ENCODE results near the gene DNAJC1. TPM values are rescaled to one million over a fixed set of nuclear protein-coding genes. Genes with fewer than 3 reads are reported as not detected.
"Not testable (repeated sequence)": the region's sequence is repeated elsewhere in the genome, so short reads cannot be mapped to it uniquely, and the experiment has no call there.

Gene DNAJC1
- total and polyA plus RNA-seq, 5 donors from 2014 or later = 12.9 to 27.5 (median 22.7) TPM

DNA sequence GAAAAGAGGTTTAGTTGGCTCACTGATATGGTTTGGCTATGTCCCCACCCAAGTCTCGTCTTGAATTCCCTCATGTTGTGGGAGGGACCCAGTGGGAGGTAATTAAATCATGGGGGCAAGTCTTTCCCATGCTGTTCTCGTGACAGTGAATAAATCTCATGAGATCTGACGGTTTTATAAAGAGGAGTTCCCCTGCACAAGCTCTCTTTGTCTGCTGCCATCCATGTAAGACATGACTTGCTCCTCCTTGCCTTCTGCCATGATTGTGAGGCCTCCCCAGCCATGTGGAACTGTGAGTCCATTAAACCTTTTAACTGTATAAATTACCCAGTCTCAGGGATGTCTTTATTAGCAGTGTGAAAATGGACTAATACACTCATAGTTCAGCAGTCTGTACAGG is 28.7 kb upstream of the DNAJC1 start:
- H3K36me3 ChIP-seq (ENCODE audit: control insufficient read depth, insufficient read depth, low read length); ATAC-seq (ENCODE audit: low read depth in 2 of 2); H3K4me1 Mint-ChIP-seq; H3K36me3 Mint-ChIP-seq; DNase-seq; H3K27ac Mint-ChIP-seq; H3K4me3 ChIP-seq (ENCODE audit: low read depth, low read length); H3K4me1 ChIP-seq (ENCODE audit: control insufficient read depth, insufficient read depth, low read length, poor library complexity, severe bottlenecking); H3K27ac ChIP-seq (ENCODE audit: insufficient read depth, low read length, poor library complexity, severe bottlenecking); H3K9me3 ChIP-seq (ENCODE audit: control insufficient read depth in 2 of 2, low read length in 2 of 2); H3K4me3 Mint-ChIP-seq: not testable (repeated sequence)
- H3K9me3 Mint-ChIP-seq = peaks cover 1 to 13% (median 5%) of the 10 kb centered on the region in 7 donors
- H3K27me3 ChIP-seq (ENCODE audit: control insufficient read depth, insufficient read depth, low read length) = peaks cover 21% of the 10 kb centered on the region
- H3K27me3 Mint-ChIP-seq = peaks cover 48% of the 10 kb centered on the region

DNA sequence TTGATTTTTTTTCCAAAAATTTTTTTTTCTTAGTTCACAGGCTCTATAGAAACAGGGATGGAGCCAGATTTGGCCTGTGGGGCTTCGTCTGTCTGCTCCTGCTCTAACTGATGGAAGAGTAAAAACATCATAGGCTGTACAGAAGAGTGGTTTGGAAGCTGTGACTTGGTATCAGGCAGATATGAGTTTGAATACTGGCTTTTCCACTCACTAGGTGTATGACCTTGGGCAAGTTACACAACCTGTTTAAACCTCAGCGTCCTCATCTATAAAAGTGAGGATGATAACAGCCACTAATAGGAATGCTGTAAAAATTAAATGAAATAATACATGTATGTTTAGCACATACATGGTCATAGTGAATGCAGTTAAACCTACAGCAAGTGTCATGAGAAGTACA is 26.9 kb upstream of the DNAJC1 start:
- Histone ChIP-seq H3K36me3 (ENCODE audit: control insufficient read depth, insufficient read depth, low read length) (no peaks in the 10 kb centered on the region), H3K4me3 (ENCODE audit: low read depth, low read length) (no peak overlapping the region), H3K4me1 (ENCODE audit: control insufficient read depth, insufficient read depth, low read length, poor library complexity, severe bottlenecking) (no peaks in the 10 kb centered on the region), H3K9me3 (ENCODE audit: control insufficient read depth in 2 of 2, low read length in 2 of 2) (peaks cover 0 to under 1% of the 10 kb centered on the region in 2 experiments), H3K27me3 (ENCODE audit: control insufficient read depth, insufficient read depth, low read length) (peaks cover 18% of the 10 kb centered on the region), H3K27ac (ENCODE audit: insufficient read depth, low read length, poor library complexity, severe bottlenecking) (no peak overlapping the region)
- no peak overlapping the region for H3K27ac Mint-ChIP-seq
- peaks cover 0 to 10% (median 4%) of the 10 kb centered on the region in 4 donors for H3K4me1 Mint-ChIP-seq
- DNase-seq (no peak), ATAC-seq (ENCODE audit: low read depth in 2 of 2) (no peak)
- H3K36me3 Mint-ChIP-seq = peaks cover 5% of the 10 kb centered on the region
- peaks cover 0 to 11% (median 2%) of the 10 kb centered on the region in 7 donors for H3K9me3 Mint-ChIP-seq
- H3K27me3 Mint-ChIP-seq = peaks cover 30% of the 10 kb centered on the region
- H3K4me3 Mint-ChIP-seq = no peak overlapping the region

DNA sequence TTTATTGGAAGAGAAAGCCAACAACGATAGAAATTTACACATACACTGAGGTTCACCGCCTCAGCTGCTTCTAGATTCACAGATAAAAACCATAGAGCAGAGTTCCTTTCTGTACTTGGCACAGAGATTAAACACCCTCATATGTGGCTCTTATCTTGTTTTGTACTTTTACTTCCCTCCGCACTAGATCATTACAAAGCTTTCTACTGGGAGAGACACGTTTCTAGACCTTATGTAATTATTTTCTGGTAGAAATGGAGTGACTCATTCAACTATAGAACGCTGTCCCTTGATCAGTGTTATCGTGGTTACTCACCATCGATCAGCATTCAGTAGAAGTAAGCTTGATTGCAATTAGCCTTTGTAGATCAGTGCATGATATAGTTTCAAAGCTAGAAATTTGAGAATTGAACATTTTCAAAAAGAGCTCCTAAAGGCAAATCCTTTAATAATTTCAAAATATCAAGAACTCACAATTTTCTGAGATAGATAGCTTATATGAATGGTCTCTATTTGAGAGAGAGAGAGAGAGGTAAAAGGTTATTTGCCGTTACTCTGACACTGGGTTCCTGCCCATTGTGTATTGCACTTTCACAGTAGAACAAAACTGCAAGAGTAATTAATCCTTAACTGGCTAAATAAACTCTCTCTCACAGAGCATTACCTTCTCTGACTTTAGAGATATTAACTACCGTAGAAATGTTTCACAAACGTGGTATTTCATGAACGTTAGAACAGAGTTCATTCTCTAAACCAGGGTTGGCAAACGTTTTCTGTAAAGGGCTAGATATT is 26.1 kb upstream of the DNAJC1 start:
- Mint-ChIP-seq H3K9me3 (peaks cover 0 to 7% (median 2%) of the 10 kb centered on the region in 7 donors), H3K27ac (no peak overlapping the region), H3K4me3 (peak overlapping the region in 1 of 4 donors; percentile 4), H3K4me1 (peaks cover 0 to 10% (median 4%) of the 10 kb centered on the region in 4 donors), H3K27me3 (peaks cover 24% of the 10 kb centered on the region), H3K36me3 (no peaks in the 10 kb centered on the region)
- Histone ChIP-seq H3K27me3 (ENCODE audit: control insufficient read depth, insufficient read depth, low read length) (peaks cover 18% of the 10 kb centered on the region), H3K9me3 (ENCODE audit: control insufficient read depth in 2 of 2, low read length in 2 of 2) (no peaks in the 10 kb centered on the region), H3K4me1 (ENCODE audit: control insufficient read depth, insufficient read depth, low read length, poor library complexity, severe bottlenecking) (no peaks in the 10 kb centered on the region), H3K36me3 (ENCODE audit: control insufficient read depth, insufficient read depth, low read length) (no peaks in the 10 kb centered on the region), H3K27ac (ENCODE audit: insufficient read depth, low read length, poor library complexity, severe bottlenecking) (no peak overlapping the region), H3K4me3 (ENCODE audit: low read depth, low read length) (no peak overlapping the region)
- ATAC-seq (ENCODE audit: low read depth in 2 of 2) = peak; percentile 60 to 74
- peak in 2 of 3 donors; percentile 12 to 14 for DNase-seq

DNA sequence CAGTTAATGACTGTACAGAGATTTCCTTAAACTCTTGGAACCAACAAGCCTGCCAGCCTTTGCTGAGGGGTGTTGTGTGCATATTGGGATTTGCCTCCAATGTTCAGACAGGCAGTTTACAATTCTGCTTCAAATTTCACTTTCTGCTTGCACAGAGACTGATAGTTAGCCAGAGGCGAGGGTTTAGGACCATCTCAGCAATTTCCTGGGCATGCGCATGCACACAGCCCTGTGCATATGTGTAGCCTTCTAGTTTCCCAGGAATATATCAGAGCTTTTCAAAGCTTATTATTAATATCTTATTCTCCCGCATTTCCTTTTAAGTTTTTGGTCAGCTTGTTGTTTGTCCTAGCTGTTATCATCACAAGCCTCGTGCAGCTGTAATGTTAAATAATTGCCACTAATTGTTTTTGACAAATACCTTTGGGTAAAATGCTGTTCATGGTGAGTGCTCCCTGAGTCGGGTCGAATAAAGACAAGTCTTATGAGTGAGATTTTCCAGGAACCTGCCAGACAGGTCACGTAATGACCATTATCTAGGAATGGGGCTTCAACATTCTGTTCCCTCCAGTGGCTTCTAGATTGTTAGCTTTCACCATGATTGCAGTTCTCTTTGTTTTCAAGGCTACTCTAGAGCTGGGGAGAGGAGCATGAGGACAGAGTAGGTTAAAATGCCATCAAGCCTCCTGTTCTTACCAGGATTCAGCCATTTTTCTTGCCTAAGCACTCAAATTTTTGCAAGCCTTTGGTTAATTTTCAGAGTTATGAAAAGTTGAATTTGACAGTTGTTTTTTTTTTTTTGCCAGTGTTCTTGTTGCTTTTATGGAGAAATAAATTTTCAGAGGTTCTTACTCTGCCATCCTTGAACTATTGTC is 24.1 kb upstream of the DNAJC1 start:
- Mint-ChIP-seq H3K36me3 (no peaks in the 10 kb centered on the region), H3K27me3 (peaks cover 21% of the 10 kb centered on the region), H3K4me3 (no peak overlapping the region), H3K9me3 (peaks cover 0 to 4% (median 2%) of the 10 kb centered on the region in 7 donors), H3K4me1 (peaks cover 8 to 19% (median 10%) of the 10 kb centered on the region in 4 donors), H3K27ac (no peak overlapping the region)
- no peaks in the 10 kb centered on the region for H3K9me3 ChIP-seq (ENCODE audit: control insufficient read depth in 2 of 2, low read length in 2 of 2)
- peaks cover 18% of the 10 kb centered on the region for H3K27me3 ChIP-seq (ENCODE audit: control insufficient read depth, insufficient read depth, low read length)
- no peak for DNase-seq
- H3K27ac ChIP-seq (ENCODE audit: insufficient read depth, low read length, poor library complexity, severe bottlenecking) = no peak overlapping the region
- ATAC-seq (ENCODE audit: low read depth in 2 of 2) = no peak
- H3K36me3 ChIP-seq (ENCODE audit: control insufficient read depth, insufficient read depth, low read length) = no peaks in the 10 kb centered on the region
- H3K4me3 ChIP-seq (ENCODE audit: low read depth, low read length) = no peak overlapping the region
- peaks cover 7% of the 10 kb centered on the region for H3K4me1 ChIP-seq (ENCODE audit: control insufficient read depth, insufficient read depth, low read length, poor library complexity, severe bottlenecking)

DNA sequence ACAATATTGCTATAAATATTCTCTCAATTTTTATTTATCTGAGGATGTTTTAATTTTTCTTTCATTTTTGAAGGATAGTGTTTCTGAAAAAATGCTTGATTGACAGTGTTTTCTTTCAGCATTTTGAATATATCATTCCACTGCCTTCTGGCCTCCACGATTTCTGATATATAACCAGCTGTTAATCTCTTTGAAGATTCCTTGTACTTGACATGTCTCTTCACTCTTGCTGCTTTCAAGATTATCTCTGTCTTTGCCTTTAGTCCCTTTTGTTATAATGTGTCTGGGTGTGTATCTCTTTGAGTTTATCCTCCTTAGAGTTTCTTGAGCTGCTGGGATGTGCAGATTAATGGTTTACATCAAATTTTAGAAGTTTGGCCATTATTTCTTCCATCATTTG is 22.8 kb upstream of the DNAJC1 start:
- ATAC-seq (ENCODE audit: low read depth in 2 of 2) (no peak), DNase-seq (no peak)
- Histone ChIP-seq H3K9me3 (ENCODE audit: control insufficient read depth in 2 of 2, low read length in 2 of 2) (no peaks in the 10 kb centered on the region), H3K4me3 (ENCODE audit: low read depth, low read length) (no peak overlapping the region), H3K36me3 (ENCODE audit: control insufficient read depth, insufficient read depth, low read length) (no peaks in the 10 kb centered on the region), H3K27ac (ENCODE audit: insufficient read depth, low read length, poor library complexity, severe bottlenecking) (no peak overlapping the region), H3K27me3 (ENCODE audit: control insufficient read depth, insufficient read depth, low read length) (peaks cover 18% of the 10 kb centered on the region), H3K4me1 (ENCODE audit: control insufficient read depth, insufficient read depth, low read length, poor library complexity, severe bottlenecking) (peaks cover 15% of the 10 kb centered on the region)
- H3K36me3 Mint-ChIP-seq = no peaks in the 10 kb centered on the region
- no peak overlapping the region for H3K27ac Mint-ChIP-seq
- H3K4me3 Mint-ChIP-seq = no peak overlapping the region
- H3K9me3 Mint-ChIP-seq = peaks cover 0 to 3% (median 1%) of the 10 kb centered on the region in 7 donors
- peaks cover 14 to 28% (median 17%) of the 10 kb centered on the region in 4 donors for H3K4me1 Mint-ChIP-seq
- peaks cover 18% of the 10 kb centered on the region for H3K27me3 Mint-ChIP-seq

DNA sequence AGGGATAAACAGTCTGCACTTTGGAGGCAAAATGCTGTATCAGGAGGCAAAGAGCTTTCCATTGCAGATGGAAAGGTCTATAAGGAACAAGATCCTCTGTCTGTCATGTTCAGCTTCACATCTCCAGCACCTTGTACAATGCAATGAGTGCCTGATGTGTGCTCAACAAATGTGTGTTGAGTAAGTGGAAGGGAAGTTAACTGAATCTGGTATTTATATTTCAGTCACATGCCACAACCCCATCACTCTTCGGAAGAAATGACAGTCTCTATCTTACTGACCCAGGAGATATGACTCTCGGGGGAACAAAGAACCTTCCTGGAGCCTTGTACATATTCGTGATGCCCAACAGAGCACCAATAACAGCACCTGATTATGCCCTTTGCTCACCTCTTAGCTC is 20.0 kb upstream of the DNAJC1 start:
- Mint-ChIP-seq H3K4me3 (peak overlapping the region in 2 of 4 donors; percentile 82 to 90), H3K4me1 (peaks cover 10 to 18% (median 15%) of the 10 kb centered on the region in 4 donors), H3K36me3 (no peaks in the 10 kb centered on the region), H3K9me3 (peaks cover 0 to 3% (median 1%) of the 10 kb centered on the region in 7 donors), H3K27ac (peak overlapping the region; percentile 89 to 94 (median 89)), H3K27me3 (peaks cover 9% of the 10 kb centered on the region)
- H3K36me3 ChIP-seq (ENCODE audit: control insufficient read depth, insufficient read depth, low read length) = no peaks in the 10 kb centered on the region
- no peak overlapping the region for H3K4me3 ChIP-seq (ENCODE audit: low read depth, low read length)
- no peaks in the 10 kb centered on the region for H3K9me3 ChIP-seq (ENCODE audit: control insufficient read depth in 2 of 2, low read length in 2 of 2)
- H3K27ac ChIP-seq (ENCODE audit: insufficient read depth, low read length, poor library complexity, severe bottlenecking) = no peak overlapping the region
- DNase-seq = no peak
- peaks cover 15% of the 10 kb centered on the region for H3K4me1 ChIP-seq (ENCODE audit: control insufficient read depth, insufficient read depth, low read length, poor library complexity, severe bottlenecking)
- no peak for ATAC-seq (ENCODE audit: low read depth in 2 of 2)
- H3K27me3 ChIP-seq (ENCODE audit: control insufficient read depth, insufficient read depth, low read length) = peaks cover 8% of the 10 kb centered on the region

DNA sequence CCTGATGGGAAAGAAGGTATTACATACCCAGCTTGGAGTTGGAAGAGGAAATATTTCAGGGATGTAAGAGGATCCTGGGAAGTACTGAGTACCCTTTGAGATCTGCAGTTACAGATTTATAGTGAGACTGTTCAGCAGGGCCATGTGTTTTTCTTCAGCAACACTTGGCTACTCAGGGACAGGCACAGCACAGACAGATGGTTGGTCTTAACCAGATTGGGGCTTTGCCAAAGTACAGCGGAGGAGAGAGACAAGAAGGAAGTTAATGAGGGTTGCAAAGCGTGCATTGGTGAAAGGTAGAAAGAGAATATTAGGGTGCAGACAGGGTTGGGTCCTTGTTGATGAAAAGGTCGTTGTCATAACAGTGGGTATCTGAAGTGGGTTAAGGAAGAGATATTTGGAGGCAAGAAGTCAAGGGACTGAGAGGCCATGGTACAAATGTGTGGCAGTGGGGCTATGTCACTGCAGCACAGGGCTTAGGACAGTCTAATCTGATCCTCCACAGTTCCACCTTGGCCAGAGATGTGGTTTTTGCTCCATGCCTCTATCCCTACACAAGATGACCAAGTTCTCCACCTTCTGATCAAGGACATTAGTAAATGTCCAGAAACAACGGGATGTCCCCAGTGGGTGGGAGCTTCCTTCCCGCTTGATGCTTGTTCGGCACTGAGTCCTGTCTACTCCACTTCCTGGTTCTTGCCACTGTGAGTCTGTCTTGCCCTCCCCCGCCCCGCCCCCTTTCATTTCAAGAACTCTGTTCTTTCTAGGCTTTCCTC is 18.9 kb upstream of the DNAJC1 start:
- H3K36me3 ChIP-seq (ENCODE audit: control insufficient read depth, insufficient read depth, low read length) = no peaks in the 10 kb centered on the region
- peak overlapping the region; percentile 89 to 94 (median 89) for H3K27ac Mint-ChIP-seq
- H3K4me1 ChIP-seq (ENCODE audit: control insufficient read depth, insufficient read depth, low read length, poor library complexity, severe bottlenecking) = peaks cover 15% of the 10 kb centered on the region
- H3K4me3 ChIP-seq (ENCODE audit: low read depth, low read length) = peak overlapping the region; percentile 71
- H3K4me1 Mint-ChIP-seq = peaks cover 10 to 18% (median 15%) of the 10 kb centered on the region in 4 donors
- peaks cover 0 to 3% (median 1%) of the 10 kb centered on the region in 7 donors for H3K9me3 Mint-ChIP-seq
- H3K36me3 Mint-ChIP-seq = no peaks in the 10 kb centered on the region
- peak overlapping the region; percentile 58 for H3K27ac ChIP-seq (ENCODE audit: insufficient read depth, low read length, poor library complexity, severe bottlenecking)
- H3K27me3 ChIP-seq (ENCODE audit: control insufficient read depth, insufficient read depth, low read length) = peaks cover 5% of the 10 kb centered on the region
- H3K27me3 Mint-ChIP-seq = no peaks in the 10 kb centered on the region
- ATAC-seq (ENCODE audit: low read depth in 2 of 2) = peak; percentile 88 to 91
- peak; percentile 34 to 87 (median 60) for DNase-seq
- H3K4me3 Mint-ChIP-seq = peak overlapping the region; percentile 52 to 90 (median 69)
- no peaks in the 10 kb centered on the region for H3K9me3 ChIP-seq (ENCODE audit: control insufficient read depth in 2 of 2, low read length in 2 of 2)
